Activated CD8-positive, alpha-beta memory T cell treated with anti-CD3 and anti-CD28 coated beads for 36 hours (primary cell): Measurements from ENCODE around the gene EFCAB5. TPM values are rescaled to one million over a fixed set of nuclear protein-coding genes. Genes with fewer than 3 reads are reported as not detected.
"Not testable (repeated sequence)": the region's sequence is repeated elsewhere in the genome, so short reads cannot be mapped to it uniquely, and the experiment has no call there.

Source experiments
- CTCF ChIA-PET: fragments of 350-600 bp; sonication (Branson Sonifier 250); formaldehyde crosslinking; loops from one replicate; lab custom pipeline; 2021; ENCODE audit warnings: antibody characterized with exemption; lab: Charles Lee
- POLR2A ChIA-PET: fragments of 350-600 bp; sonication (Branson Sonifier 250); formaldehyde crosslinking; loops from one replicate; lab custom pipeline; 2021; ENCODE audit warnings: antibody characterized with exemption; lab: Charles Lee
- total RNA-seq, 2 experiments: library from RNA; stranded (reverse); gene quantifications; one replicate each; pipeline ENCODE4 v1.2.3, GENCODE V29; 2021

EFCAB5 gene
- total RNA-seq, 2 experiments from 2014 or later = 0.59 to 0.69 TPM

- ChIA-PET CTCF (no interaction called here), POLR2A (no interaction called here)
Observed at GRCh38 chr17:29982991-29983653, 41.7 kb downstream of the EFCAB5 start.

GRCh38 chr17:29996458-29996857 is 55.0 kb downstream of the EFCAB5 start:
- CTCF ChIA-PET = no interaction called here
- POLR2A ChIA-PET = no interaction called here

GRCh38 chr17:30000001-30000754 is 58.7 kb downstream of the EFCAB5 start:
- CTCF ChIA-PET = no interaction called here
- POLR2A ChIA-PET = no interaction called here

- ChIA-PET CTCF (no interaction called here), POLR2A (no interaction called here)
Observed at GRCh38 chr17:30000755-30001257, 59.4 kb downstream of the EFCAB5 start.

- POLR2A ChIA-PET = no interaction called here
- CTCF ChIA-PET = no interaction called here
Observed at GRCh38 chr17:30002088-30002487, 60.7 kb downstream of the EFCAB5 start.

- POLR2A ChIA-PET = no interaction called here
- CTCF ChIA-PET = no interaction called here
Observed at GRCh38 chr17:30005709-30006320, 64.4 kb downstream of the EFCAB5 start.

- CTCF ChIA-PET, POLR2A ChIA-PET: not testable (repeated sequence)
Observed at GRCh38 chr17:30011934-30012333, 70.5 kb downstream of the EFCAB5 start.

GRCh38 chr17:30021708-30022317 is 80.4 kb downstream of the EFCAB5 start:
- ChIA-PET CTCF (interaction anchor here (0.6 to 0.7 kb wide), 2 partner anchors 133 to 214 kb away, joined by 3 to 5 read pairs; no protein-coding TSS in a partner anchor), POLR2A (no interaction called here)

GRCh38 chr17:30025325-30025724 is 83.9 kb downstream of the EFCAB5 start:
- POLR2A ChIA-PET, CTCF ChIA-PET: not testable (repeated sequence)

GRCh38 chr17:30027676-30028075 is 86.2 kb downstream of the EFCAB5 start:
- CTCF ChIA-PET = interaction anchor here (0.6 to 1.6 kb wide), 2 partner anchors 66 to 220 kb away, joined by 5 read pairs; no protein-coding TSS in a partner anchor

GRCh38 chr17:30031214-30031869 is 89.9 kb downstream of the EFCAB5 start:
- ChIA-PET POLR2A (no interaction called here), CTCF (interaction anchor here (1.9 kb wide), 1 partner anchor 62 kb away, joined by 4 read pairs; no protein-coding TSS in a partner anchor)

More at GRCh38 chr17:30027676-30028075, 86.2 kb downstream of the EFCAB5 start:
- POLR2A ChIA-PET = interaction anchor here (0.6 kb wide), 1 partner anchor 233 kb away, joined by 5 read pairs; no protein-coding TSS in a partner anchor

- POLR2A ChIA-PET = no interaction called here
- CTCF ChIA-PET = no interaction called here
Observed at GRCh38 chr17:30035369-30035768, 93.9 kb downstream of the EFCAB5 start.

GRCh38 chr17:30040719-30041518 is 99.5 kb downstream of the EFCAB5 start:
- CTCF ChIA-PET = interaction anchor here (0.6 kb wide), 1 partner anchor 226 kb away, joined by 3 read pairs; no protein-coding TSS in a partner anchor
- POLR2A ChIA-PET = not testable (repeated sequence)

- ChIA-PET CTCF (interaction anchor here (0.6 kb wide), 1 partner anchor 226 kb away, joined by 3 read pairs; no protein-coding TSS in a partner anchor), POLR2A (no interaction called here)
Observed at GRCh38 chr17:30041551-30041950, 100.1 kb downstream of the EFCAB5 start.

GRCh38 chr17:30062372-30062771 is 120.9 kb downstream of the EFCAB5 start:
- ChIA-PET CTCF (no interaction called here), POLR2A (no interaction called here)

GRCh38 chr17:30064738-30065137 is 123.3 kb downstream of the EFCAB5 start:
- ChIA-PET CTCF (no interaction called here), POLR2A (no interaction called here)

- ChIA-PET POLR2A (no interaction called here), CTCF (no interaction called here)
Observed at GRCh38 chr17:30068465-30068864, 127.0 kb downstream of the EFCAB5 start.

GRCh38 chr17:30074254-30074653 is 132.8 kb downstream of the EFCAB5 start:
- CTCF ChIA-PET = interaction anchor here (0.6 kb wide), 1 partner anchor 47 kb away, joined by 3 read pairs; no protein-coding TSS in a partner anchor

More at GRCh38 chr17:30074254-30074653, 132.8 kb downstream of the EFCAB5 start:
- POLR2A ChIA-PET = no interaction called here
